Stimulated activated naive CD4-positive, alpha-beta T cell (primary cell): Measurements from ENCODE around the gene OR4D1.
"Not testable (repeated sequence)": the region's sequence is repeated elsewhere in the genome, so short reads cannot be mapped to it uniquely, and the experiment has no call there.

ENCODE experiments used
- DNase-seq, 6 experiments: peaks; one replicate each; lab custom pipeline; 2025; lab: John Stamatoyannopoulos, UW

Gene OR4D1

GRCh38 chr17:58147930-58148434 is at the start of gene OR4D1:
TSS of gene OR4D1 (plus strand) at chr17:58148384. CDS start at chr17:58155154, 6,770 bp downstream.
- DNase-seq: no peak

- DNase-seq: no peak
These were observed 47.7 kb upstream of the OR4D1 start for GRCh38 chr17:58100506-58100905.

- DNase-seq: not testable (repeated sequence)
These were observed 46.3 kb upstream of the OR4D1 start for GRCh38 chr17:58101898-58102297.

- no peak for DNase-seq
These were observed 43.1 kb upstream of the OR4D1 start for GRCh38 chr17:58105093-58105492.

GRCh38 chr17:58107306-58107705 is 40.9 kb upstream of the OR4D1 start:
- no peak for DNase-seq

- DNase-seq: no peak
These were observed 39.0 kb upstream of the OR4D1 start for GRCh38 chr17:58109197-58109596.

- no peak for DNase-seq
These were observed 38.2 kb upstream of the OR4D1 start for GRCh38 chr17:58110012-58110411.

- DNase-seq: no peak
These were observed 36.5 kb upstream of the OR4D1 start for GRCh38 chr17:58111676-58112075.

GRCh38 chr17:58112970-58113631 is 35.1 kb upstream of the OR4D1 start:
- peak; percentile 61 to 85 (median 74) for DNase-seq

- no peak for DNase-seq
These were observed 34.2 kb upstream of the OR4D1 start for GRCh38 chr17:58113947-58114346.

GRCh38 chr17:58117382-58117781 is 30.8 kb upstream of the OR4D1 start:
- DNase-seq: no peak

GRCh38 chr17:58119491-58119890 is 28.7 kb upstream of the OR4D1 start:
- DNase-seq: no peak

- peak; percentile 8 to 70 (median 36) for DNase-seq
These were observed 27.9 kb upstream of the OR4D1 start for GRCh38 chr17:58120195-58120822.

GRCh38 chr17:58121925-58122324 is 26.3 kb upstream of the OR4D1 start:
- peak in 5 of 6 experiments; percentile 5 to 57 (median 41) for DNase-seq

- DNase-seq: no peak
These were observed 20.3 kb upstream of the OR4D1 start for GRCh38 chr17:58127846-58128245.

- DNase-seq: not testable (repeated sequence)
These were observed 15.5 kb upstream of the OR4D1 start for GRCh38 chr17:58132697-58133096.

- no peak for DNase-seq
These were observed 11.4 kb upstream of the OR4D1 start for GRCh38 chr17:58136669-58137279.

GRCh38 chr17:58141505-58141904 is 6.7 kb upstream of the OR4D1 start:
- DNase-seq: no peak

- not testable (repeated sequence) for DNase-seq
These were observed 4.8 kb upstream of the OR4D1 start for GRCh38 chr17:58143335-58143734.

GRCh38 chr17:58144801-58145200 is 3.4 kb upstream of the OR4D1 start:
- DNase-seq: no peak

- DNase-seq: no peak
These were observed 425 bp downstream of the OR4D1 start for GRCh38 chr17:58148609-58149008.

GRCh38 chr17:58150394-58150793 is 2.2 kb downstream of the OR4D1 start:
- no peak for DNase-seq

GRCh38 chr17:58153046-58153445 is 4.9 kb downstream of the OR4D1 start:
- peak; percentile 6 to 78 (median 54) for DNase-seq
